Spleen (tissue), 7 donors: ENCODE data around the gene PCDHA2.

Experiments used
- CTCF ChIP-seq, 11 experiments: fragments of 200-600 bp in 7 of 11; fragments of 450-650 bp in 4 of 11; sonication (generic) in 4 of 11; IDR thresholded peaks in 8 of 11; conservative IDR thresholded peaks in 3 of 11; 1 replicate in 7 of 11; 2 replicates in 4 of 11; pipeline versions ENCODE4 v1.4.0 to v1.8.0; 2016 to 2021; ENCODE audit warnings: antibody characterized with exemption in 11 of 11, inconsistent platforms in 4 of 11, mild to moderate bottlenecking in 1 of 11
- POLR2A ChIP-seq, 3 donors: fragments of 450-650 bp; IDR thresholded peaks; one replicate each; pipeline ENCODE4 v1.5.1; 2017; ENCODE audit warnings: antibody characterized with exemption in 3 of 3, mild to moderate bottlenecking in 1 of 3
- donor health status: DM: no; HTN: no; CAD: no; lungs with moderate emphysema.
- donor health status: DM: no; HTN: no; CAD: no.
- donor health status: DM: no; HTN: no; CAD: no.

GRCh38 chr5:140791089-140791488, 3.6 kb upstream of the PCDHA2 start:
- TF ChIP-seq CTCF (IDR thresholded peaks at IDR 0.05 in 8 of 11, conservative IDR thresholded peaks at IDR 0.05 in 3 of 11): no peak
- TF ChIP-seq POLR2A (IDR thresholded peaks at IDR 0.05): no peak
